HCT116 (cell line): ENCODE measurements around the gene RFX3. TPM values are rescaled to one million over a fixed set of nuclear protein-coding genes. Genes with fewer than 3 reads are reported as not detected.

Experiments used
- ATAC-seq: fragments of 200-7000 bp; cut with Tn5 transposase; 2 replicates; pipeline ENCODE4 v1.9.1; 2020; ENCODE audit warnings: mild to moderate bottlenecking, moderate library complexity
- BruUV-seq: library from RNA; stranded (reverse); fragments of 400-500 nt; replicated peaks from 2 replicates; lab custom pipeline; 2021; lab: Mats Ljungman, UMichigan
- CTCF ChIA-PET: fragments of 300-600 bp; sonication (Branson Sonifier 250); formaldehyde crosslinking; loops from one replicate; lab custom pipeline; 2021; ENCODE audit warnings: antibody characterized with exemption; lab: Charles Lee
- POLR2A ChIA-PET: fragments of 300-600, 350-600 bp; sonication (Branson Sonifier 250); formaldehyde crosslinking; loops from one replicate; lab custom pipeline; 2021; ENCODE audit warnings: antibody characterized with exemption; lab: Charles Lee
- RAD21 ChIA-PET, 2 experiments: fragments of 300-600 bp; sonication (Branson Sonifier 250); formaldehyde crosslinking; loops; one replicate each; lab custom pipeline; 2023; ENCODE audit warnings: low total read pairs in 2 of 2; ENCODE audit not compliant: uncharacterized antibody in 2 of 2, unreplicated experiment in 2 of 2, low non-redundant PET in 1 of 2; lab: Charles Lee
- DNase-seq: peaks from one replicate; pipeline ENCODE4 v3.0.0-alpha.2; 2010; ENCODE audit warnings: low read depth, low spot score
- H2AFZ ChIP-seq: fragments of 200-600 bp; shearing (Covaris generic), sonication (generic); 2 replicates; pipeline ENCODE4 v1.6.1; 2017; ENCODE audit warnings: low read depth, mixed run types, mixed read lengths, antibody characterized with exemption, low read length; ENCODE audit not compliant: poor library complexity, severe bottlenecking
- H3K27ac ChIP-seq: 2 replicates; pipeline ENCODE4 v1.5.1; 2012; ENCODE audit warnings: low read depth, low read length
- H3K27me3 ChIP-seq: fragments of 200-600 bp; sonication (generic); 2 replicates; pipeline ENCODE4 v1.6.1; 2016; ENCODE audit warnings: mixed run types, low read length, mixed read lengths; ENCODE audit not compliant: insufficient read depth
- H3K36me3 ChIP-seq, 2 experiments: fragments of 200-500 bp in 1 of 2; fragments of 200-600 bp in 1 of 2; sonication (Bioruptor generic) in 1 of 2; sonication (generic) in 1 of 2; 2 replicates each; pipeline versions ENCODE4 v1.5.1 to v1.6.1; 2014 to 2016; ENCODE audit warnings: low read length in 2 of 2, inconsistent platforms in 1 of 2, mixed read lengths in 1 of 2, mixed run types in 1 of 2; ENCODE audit not compliant: insufficient read depth in 2 of 2, control insufficient read depth in 1 of 2
- H3K4me1 ChIP-seq, 2 experiments: fragments of 200-600 bp in 1 of 2; sonication (generic) in 1 of 2; 2 replicates each; pipeline versions ENCODE4 v1.5.1 to v1.6.1; 2012 to 2017; ENCODE audit warnings: low read length in 2 of 2, inconsistent platforms in 1 of 2, mild to moderate bottlenecking in 1 of 2, mixed read lengths in 1 of 2, mixed run types in 1 of 2, moderate library complexity in 1 of 2; ENCODE audit not compliant: insufficient read depth in 2 of 2, control insufficient read depth in 1 of 2
- H3K4me2 ChIP-seq: fragments of 200-600 bp; sonication (generic); 2 replicates; pipeline ENCODE4 v1.6.1; 2017; ENCODE audit warnings: mixed run types, low read length, mixed read lengths
- H3K4me3 ChIP-seq, 2 experiments: fragments of 200-600 bp in 1 of 2; sonication (generic) in 1 of 2; replicated peaks in 1 of 2; 2 replicates each; pipeline ENCODE4 v1.5.1; 2011 to 2016; ENCODE audit warnings: low read length in 2 of 2, control low read depth in 1 of 2, low read depth in 1 of 2, mild to moderate bottlenecking in 1 of 2, mixed read lengths in 1 of 2, mixed run types in 1 of 2
- H3K79me2 ChIP-seq: fragments of 200-600 bp; sonication (generic); 2 replicates; pipeline ENCODE4 v1.6.1; 2017; ENCODE audit warnings: mild to moderate bottlenecking, mixed run types, low read length, moderate library complexity, mixed read lengths; ENCODE audit not compliant: insufficient read depth
- H3K9ac ChIP-seq: fragments of 200-600 bp; sonication (generic); 2 replicates; pipeline ENCODE4 v1.6.1; 2016; ENCODE audit warnings: low read length, mixed read lengths
- H3K9me2 ChIP-seq: fragments of 200-600 bp; sonication (generic), shearing (Covaris generic); 2 replicates; pipeline ENCODE4 v1.6.1; 2017; ENCODE audit warnings: mixed run types, mild to moderate bottlenecking, moderate library complexity; ENCODE audit not compliant: insufficient read depth
- H3K9me3 ChIP-seq, 2 experiments: fragments of 200-500 bp in 1 of 2; fragments of 200-600 bp in 1 of 2; sonication (Bioruptor generic) in 1 of 2; sonication (generic) in 1 of 2; 2 replicates each; pipeline ENCODE4 v1.6.1; 2014 to 2017; ENCODE audit warnings: low read length in 2 of 2, mixed read lengths in 2 of 2, inconsistent platforms in 1 of 2, low read depth in 1 of 2, mild to moderate bottlenecking in 1 of 2, mixed run types in 1 of 2, moderate library complexity in 1 of 2; ENCODE audit not compliant: control insufficient read depth in 1 of 2, insufficient read depth in 1 of 2
- H4K20me1 ChIP-seq: fragments of 200-600 bp; sonication (generic), shearing (Covaris generic); 2 replicates; pipeline ENCODE4 v1.6.1; 2017; ENCODE audit warnings: mixed run types, mild to moderate bottlenecking, moderate library complexity; ENCODE audit not compliant: insufficient read depth
- CBX3 ChIP-seq: IDR thresholded peaks from 2 replicates; pipeline ENCODE4 v1.6.1; 2012; ENCODE audit warnings: low read depth
- CEBPB ChIP-seq: IDR thresholded peaks from 2 replicates; pipeline ENCODE4 v1.6.1; 2012; ENCODE audit warnings: low read depth
- EGR1 ChIP-seq: IDR thresholded peaks from 2 replicates; pipeline ENCODE4 v1.6.1; 2012; ENCODE audit warnings: low read depth
- ELF1 ChIP-seq: IDR thresholded peaks from 2 replicates; pipeline ENCODE4 v1.6.1; 2012; ENCODE audit warnings: low read depth, borderline replicate concordance
- EZH2phosphoT487 ChIP-seq: fragments of 200-600 bp; IDR thresholded peaks from 2 replicates; pipeline ENCODE4 v1.6.1; 2018; ENCODE audit warnings: antibody characterized with exemption, borderline replicate concordance
- FOSL1 ChIP-seq: IDR thresholded peaks from 2 replicates; pipeline ENCODE4 v1.6.1; 2012; ENCODE audit warnings: low read depth
- POLR2A ChIP-seq: IDR thresholded peaks from 2 replicates; pipeline ENCODE4 v1.7.0; 2011; ENCODE audit warnings: borderline replicate concordance; ENCODE audit not compliant: insufficient read depth, insufficient read length; ENCODE audit errors: extremely low read depth
- POLR2AphosphoS5 ChIP-seq: IDR thresholded peaks from 2 replicates; pipeline ENCODE4 v1.6.1; 2011; ENCODE audit warnings: mild to moderate bottlenecking, low read depth, low read length, moderate library complexity
- RAD21 ChIP-seq: IDR thresholded peaks from 2 replicates; pipeline ENCODE4 v1.6.1; 2012; ENCODE audit warnings: low read depth, mild to moderate bottlenecking
- REST ChIP-seq: IDR thresholded peaks from 2 replicates; pipeline ENCODE4 v1.6.1; 2012; ENCODE audit warnings: low read depth
- SIN3A ChIP-seq: IDR thresholded peaks from 2 replicates; pipeline ENCODE4 v1.6.1; 2012; ENCODE audit warnings: low read depth
- SRF ChIP-seq: IDR thresholded peaks from 2 replicates; pipeline ENCODE4 v1.6.1; 2012; ENCODE audit warnings: low read depth
- TCF7L2 ChIP-seq: IDR thresholded peaks from 2 replicates; pipeline ENCODE4 v1.7.0; 2011; ENCODE audit warnings: borderline replicate concordance, inconsistent platforms; ENCODE audit not compliant: insufficient read depth, insufficient read length; ENCODE audit errors: extremely low read depth
- YY1 ChIP-seq: IDR thresholded peaks from 2 replicates; pipeline ENCODE4 v1.6.1; 2011; ENCODE audit warnings: low read length, low read depth, moderate library complexity, mild to moderate bottlenecking; ENCODE audit not compliant: insufficient replicate concordance; ENCODE audit errors: extremely low read depth
- intact Hi-C: fragments of 100-400 bp; cut with micrococcal nuclease; formaldehyde crosslinking; loops from 2 replicates; pipeline ENCODE4 v1.10.0; 2022
- total RNA-seq: library from RNA; stranded (reverse); gene quantifications from one replicate; pipeline ENCODE4 v1.2.1, GENCODE V29; 2021; ENCODE audit not compliant: unreplicated experiment
- TF ChIP-seq, protein P1 (sequence below), 3 experiments: fragments of 200-600 bp in 1 of 3; sonication (generic) in 1 of 3; IDR thresholded peaks in 2 of 3; conservative IDR thresholded peaks in 1 of 3; 2 replicates each; pipeline ENCODE4 v1.5.1; 2012 to 2017; ENCODE audit warnings: low read depth in 2 of 3, low read length in 2 of 3, antibody characterized with exemption in 1 of 3, borderline replicate concordance in 1 of 3, control low read depth in 1 of 3, mild to moderate bottlenecking in 1 of 3, mixed read lengths in 1 of 3, mixed run types in 1 of 3, moderate library complexity in 1 of 3; ENCODE audit not compliant: insufficient read depth in 1 of 3
- TF ChIP-seq, protein P2 (sequence below): IDR thresholded peaks from 2 replicates; pipeline ENCODE4 v1.6.1; 2011; ENCODE audit warnings: mild to moderate bottlenecking, low read length, moderate library complexity; ENCODE audit not compliant: insufficient replicate concordance; ENCODE audit errors: extremely low read depth
- TF ChIP-seq, protein P3 (sequence below): IDR thresholded peaks from 2 replicates; pipeline ENCODE4 v1.6.1; 2012

Gene RFX3
- total RNA-seq, 1 experiment from 2014 or later = 11.8 TPM

- no peaks in the 10 kb centered on the region for H3K9me3 ChIP-seq
- H3K79me2 ChIP-seq = no peaks in the 10 kb centered on the region
- H3K27me3 ChIP-seq = no peaks in the 10 kb centered on the region
- no TSS peak for BruUV-seq
- no peak overlapping the region for H3K4me3 ChIP-seq
- H3K9ac ChIP-seq = no peak overlapping the region
- RAD21 ChIA-PET = no interaction called here
- POLR2A ChIA-PET = no interaction called here
- H2AFZ ChIP-seq = no peak overlapping the region
- no peaks in the 10 kb centered on the region for H3K36me3 ChIP-seq
- no peak for TF ChIP-seq EGR1
- TF ChIP-seq POLR2A = no peak
- TF ChIP-seq SIN3A = no peak
- TF ChIP-seq CEBPB = no peak
- TF ChIP-seq, protein P1, sequence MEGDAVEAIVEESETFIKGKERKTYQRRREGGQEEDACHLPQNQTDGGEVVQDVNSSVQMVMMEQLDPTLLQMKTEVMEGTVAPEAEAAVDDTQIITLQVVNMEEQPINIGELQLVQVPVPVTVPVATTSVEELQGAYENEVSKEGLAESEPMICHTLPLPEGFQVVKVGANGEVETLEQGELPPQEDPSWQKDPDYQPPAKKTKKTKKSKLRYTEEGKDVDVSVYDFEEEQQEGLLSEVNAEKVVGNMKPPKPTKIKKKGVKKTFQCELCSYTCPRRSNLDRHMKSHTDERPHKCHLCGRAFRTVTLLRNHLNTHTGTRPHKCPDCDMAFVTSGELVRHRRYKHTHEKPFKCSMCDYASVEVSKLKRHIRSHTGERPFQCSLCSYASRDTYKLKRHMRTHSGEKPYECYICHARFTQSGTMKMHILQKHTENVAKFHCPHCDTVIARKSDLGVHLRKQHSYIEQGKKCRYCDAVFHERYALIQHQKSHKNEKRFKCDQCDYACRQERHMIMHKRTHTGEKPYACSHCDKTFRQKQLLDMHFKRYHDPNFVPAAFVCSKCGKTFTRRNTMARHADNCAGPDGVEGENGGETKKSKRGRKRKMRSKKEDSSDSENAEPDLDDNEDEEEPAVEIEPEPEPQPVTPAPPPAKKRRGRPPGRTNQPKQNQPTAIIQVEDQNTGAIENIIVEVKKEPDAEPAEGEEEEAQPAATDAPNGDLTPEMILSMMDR (IDR thresholded peaks at IDR 0.05 in 2 of 3, conservative IDR thresholded peaks at IDR 0.05 in 1 of 3; ENCODE audit: borderline replicate concordance in 1 of 3, insufficient read depth in 1 of 3, low read depth in 2 of 3, low read length in 2 of 3) = no peak
- TF ChIP-seq SRF = no peak
- no peak for TF ChIP-seq ELF1
- TF ChIP-seq, protein P2, sequence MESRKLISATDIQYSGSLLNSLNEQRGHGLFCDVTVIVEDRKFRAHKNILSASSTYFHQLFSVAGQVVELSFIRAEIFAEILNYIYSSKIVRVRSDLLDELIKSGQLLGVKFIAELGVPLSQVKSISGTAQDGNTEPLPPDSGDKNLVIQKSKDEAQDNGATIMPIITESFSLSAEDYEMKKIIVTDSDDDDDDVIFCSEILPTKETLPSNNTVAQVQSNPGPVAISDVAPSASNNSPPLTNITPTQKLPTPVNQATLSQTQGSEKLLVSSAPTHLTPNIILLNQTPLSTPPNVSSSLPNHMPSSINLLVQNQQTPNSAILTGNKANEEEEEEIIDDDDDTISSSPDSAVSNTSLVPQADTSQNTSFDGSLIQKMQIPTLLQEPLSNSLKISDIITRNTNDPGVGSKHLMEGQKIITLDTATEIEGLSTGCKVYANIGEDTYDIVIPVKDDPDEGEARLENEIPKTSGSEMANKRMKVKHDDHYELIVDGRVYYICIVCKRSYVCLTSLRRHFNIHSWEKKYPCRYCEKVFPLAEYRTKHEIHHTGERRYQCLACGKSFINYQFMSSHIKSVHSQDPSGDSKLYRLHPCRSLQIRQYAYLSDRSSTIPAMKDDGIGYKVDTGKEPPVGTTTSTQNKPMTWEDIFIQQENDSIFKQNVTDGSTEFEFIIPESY = no peak
- no peak for TF ChIP-seq YY1
- no peak for TF ChIP-seq RAD21
- no peak for TF ChIP-seq EZH2phosphoT487
- TF ChIP-seq REST = no peak
- TF ChIP-seq FOSL1 = no peak
- no peak for TF ChIP-seq POLR2AphosphoS5
- TF ChIP-seq TCF7L2 = no peak
- TF ChIP-seq CBX3 = no peak
- TF ChIP-seq, protein P3, sequence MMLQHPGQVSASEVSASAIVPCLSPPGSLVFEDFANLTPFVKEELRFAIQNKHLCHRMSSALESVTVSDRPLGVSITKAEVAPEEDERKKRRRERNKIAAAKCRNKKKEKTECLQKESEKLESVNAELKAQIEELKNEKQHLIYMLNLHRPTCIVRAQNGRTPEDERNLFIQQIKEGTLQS = no peak
- H3K4me2 ChIP-seq = no peak overlapping the region
- H3K27ac ChIP-seq = no peak overlapping the region
- H3K9me2 ChIP-seq = no peaks in the 10 kb centered on the region
- CTCF ChIA-PET = no interaction called here
- ATAC-seq = no peak
- H4K20me1 ChIP-seq = no peaks in the 10 kb centered on the region
- DNase-seq = no peak
- intact Hi-C loops = no loop called here
- H3K4me1 ChIP-seq = no peaks in the 10 kb centered on the region
Measured at GRCh38 chr9:3553076-3553765, 27.4 kb upstream of the RFX3 start.
